GM10847 (cell line): ENCODE results near the gene RNF19B.

Experiments used
- POLR2A ChIP-seq: IDR thresholded peaks from 2 replicates; pipeline ENCODE4 v1.6.1; 2011; ENCODE audit not compliant: insufficient read length; ENCODE audit errors: extremely low read depth

The RNF19B gene

GRCh38 chr1:32960342-32960741, 4.3 kb downstream of the RNF19B start:
- no peak for TF ChIP-seq POLR2A

DNA sequence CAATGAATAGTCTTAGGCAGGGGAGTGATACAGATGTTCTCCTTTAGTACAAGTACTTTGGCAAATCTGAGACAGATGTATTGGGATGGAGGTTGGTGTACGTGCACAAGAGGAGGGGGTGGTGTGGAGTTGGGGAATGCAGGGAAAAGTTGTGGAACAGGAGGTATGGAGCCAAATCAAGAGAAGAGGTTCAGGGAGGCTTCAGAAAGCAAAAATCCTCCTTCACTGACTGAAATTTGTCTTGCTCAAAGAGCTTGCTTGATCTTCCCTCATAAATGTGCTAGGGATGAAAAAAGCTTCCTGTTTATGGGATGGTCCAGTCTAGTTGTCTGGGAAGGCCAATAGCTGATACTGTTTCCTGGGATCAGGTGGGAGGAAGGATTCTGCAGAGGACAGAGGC, 5.8 kb downstream of the RNF19B start:
- TF ChIP-seq POLR2A: no peak

- TF ChIP-seq POLR2A: no peak
Observed at GRCh38 chr1:32957017-32957416, 7.6 kb downstream of the RNF19B start.

GRCh38 chr1:32954168-32954567, 10.4 kb downstream of the RNF19B start:
- no peak for TF ChIP-seq POLR2A

DNA sequence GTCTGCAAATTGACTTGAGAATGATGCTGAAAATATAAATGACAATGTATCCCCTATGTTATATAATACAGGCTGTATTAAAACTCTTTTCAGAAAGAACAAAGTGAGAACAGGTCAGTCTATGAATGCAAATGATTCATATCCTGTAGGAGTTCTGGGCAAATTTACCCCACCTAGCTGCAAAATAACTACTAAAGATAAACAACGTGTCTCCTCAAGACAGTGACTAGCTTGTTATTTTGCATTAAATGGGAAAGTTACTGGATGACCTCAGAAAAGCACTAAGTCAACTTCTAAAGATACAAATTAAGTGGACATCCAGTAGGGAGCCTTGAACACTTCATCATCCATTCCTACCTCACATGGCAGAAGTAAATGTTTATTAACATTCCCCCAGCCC, 11.1 kb downstream of the RNF19B start:
- TF ChIP-seq POLR2A: no peak

DNA sequence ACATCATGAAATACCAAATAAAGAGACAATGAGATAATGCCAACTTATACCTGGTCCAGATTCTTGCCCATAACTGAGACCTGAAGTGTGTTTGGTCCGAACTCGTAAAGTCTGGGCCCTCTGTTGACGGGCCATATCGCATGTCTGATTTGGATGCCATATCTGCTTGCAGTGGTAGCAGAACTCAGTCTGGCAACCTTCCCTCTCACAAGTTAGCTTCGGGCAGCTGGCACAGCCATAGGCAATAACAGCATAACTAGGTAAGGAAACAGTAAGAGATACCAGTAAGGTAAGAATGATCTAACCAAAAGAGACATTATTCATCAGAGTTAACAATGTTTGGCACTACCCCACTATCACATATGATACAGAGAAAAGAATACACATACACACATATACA, 15.1 kb downstream of the RNF19B start:
- TF ChIP-seq POLR2A: no peak

DNA sequence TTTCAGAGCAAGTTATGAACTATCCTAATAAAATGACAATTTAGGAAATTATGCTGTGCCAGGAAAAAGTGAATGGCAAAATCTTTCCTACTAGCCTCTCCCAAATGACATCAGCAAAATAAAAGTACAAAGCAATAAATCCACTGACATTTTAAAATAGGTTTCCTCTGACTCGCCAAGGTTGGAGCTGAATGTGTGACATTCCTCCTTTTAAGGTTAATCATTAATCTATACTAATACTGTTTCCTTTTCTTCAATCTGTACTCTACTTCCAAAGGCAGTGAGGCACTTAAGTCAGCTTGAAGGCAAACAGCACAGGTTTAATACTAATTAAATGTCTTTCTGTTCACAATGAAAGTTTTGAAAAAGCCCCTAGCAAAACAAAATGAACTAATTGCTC, 15.7 kb downstream of the RNF19B start:
- no peak for TF ChIP-seq POLR2A

DNA sequence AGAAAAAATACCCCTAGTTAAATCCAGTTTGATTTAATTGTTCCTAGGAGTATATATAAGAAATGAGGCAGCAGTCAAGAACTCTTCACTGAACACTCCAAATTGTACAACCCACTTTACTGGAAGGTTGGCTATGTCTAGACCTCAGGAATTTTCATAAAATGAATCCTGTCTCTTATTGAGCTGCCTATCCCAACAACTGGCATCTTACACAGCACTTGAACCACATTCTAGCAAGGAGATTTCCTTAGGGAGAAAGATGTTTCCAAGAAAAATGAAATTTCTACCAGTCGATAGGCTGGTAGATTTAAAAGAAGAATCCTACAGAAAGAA, 16.3 kb downstream of the RNF19B start:
- no peak for TF ChIP-seq POLR2A

- TF ChIP-seq POLR2A: no peak
Observed at GRCh38 chr1:32947669-32948389, 16.8 kb downstream of the RNF19B start.

- no peak for TF ChIP-seq POLR2A
Observed at GRCh38 chr1:32946413-32946812, 18.2 kb downstream of the RNF19B start.

DNA sequence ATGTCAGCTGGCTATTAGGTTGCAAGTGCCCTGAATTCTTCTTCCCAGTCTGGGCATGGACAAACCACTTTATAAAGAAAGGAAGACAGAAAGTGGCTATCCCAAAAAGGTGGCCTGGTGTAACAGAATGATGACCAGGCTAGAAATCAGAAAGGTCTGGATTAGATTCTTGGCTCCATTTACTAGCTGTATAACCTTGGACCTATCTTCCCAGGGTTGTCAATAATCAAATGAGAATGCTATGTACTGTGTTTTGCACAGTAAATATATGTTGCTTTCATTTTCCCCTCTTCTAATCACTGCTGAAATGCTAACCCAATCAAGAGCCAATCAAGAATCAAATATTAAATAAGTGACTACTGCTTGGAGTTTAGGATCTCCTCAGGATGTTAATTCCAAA, 20.4 kb downstream of the RNF19B start:
- TF ChIP-seq POLR2A: no peak

- TF ChIP-seq POLR2A: no peak
Observed at GRCh38 chr1:32939655-32940371, 24.8 kb downstream of the RNF19B start.

- TF ChIP-seq POLR2A: no peak
Observed at GRCh38 chr1:32937061-32937460, 27.5 kb downstream of the RNF19B start.

DNA sequence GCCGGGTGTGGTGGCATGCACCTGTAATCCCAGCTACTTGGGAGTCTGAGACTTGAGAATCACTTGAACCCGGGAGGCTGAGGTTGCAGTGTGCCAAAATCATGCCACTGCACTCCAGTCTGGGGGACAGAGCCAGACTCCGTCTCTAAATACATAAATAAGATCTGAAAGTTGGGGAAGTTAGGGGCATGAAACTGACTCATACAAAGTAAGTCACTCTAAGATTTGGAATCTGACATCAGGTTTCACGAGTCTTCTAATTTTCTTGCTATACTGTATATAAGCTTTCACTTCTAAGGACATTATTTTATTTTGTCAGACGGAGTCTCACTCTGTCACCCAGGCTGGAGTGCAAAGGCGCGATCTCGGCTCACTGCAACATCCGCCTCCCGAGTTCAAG, 30.1 kb downstream of the RNF19B start:
- TF ChIP-seq POLR2A: no peak

GRCh38 chr1:32933742-32934322, 30.8 kb downstream of the RNF19B start:
- TF ChIP-seq POLR2A: no peak

- no peak for TF ChIP-seq POLR2A
Observed at GRCh38 chr1:32931760-32932159, 32.8 kb downstream of the RNF19B start.
